Measurements from ENCODE around the gene PEX6.

Gene PEX6, protein sequence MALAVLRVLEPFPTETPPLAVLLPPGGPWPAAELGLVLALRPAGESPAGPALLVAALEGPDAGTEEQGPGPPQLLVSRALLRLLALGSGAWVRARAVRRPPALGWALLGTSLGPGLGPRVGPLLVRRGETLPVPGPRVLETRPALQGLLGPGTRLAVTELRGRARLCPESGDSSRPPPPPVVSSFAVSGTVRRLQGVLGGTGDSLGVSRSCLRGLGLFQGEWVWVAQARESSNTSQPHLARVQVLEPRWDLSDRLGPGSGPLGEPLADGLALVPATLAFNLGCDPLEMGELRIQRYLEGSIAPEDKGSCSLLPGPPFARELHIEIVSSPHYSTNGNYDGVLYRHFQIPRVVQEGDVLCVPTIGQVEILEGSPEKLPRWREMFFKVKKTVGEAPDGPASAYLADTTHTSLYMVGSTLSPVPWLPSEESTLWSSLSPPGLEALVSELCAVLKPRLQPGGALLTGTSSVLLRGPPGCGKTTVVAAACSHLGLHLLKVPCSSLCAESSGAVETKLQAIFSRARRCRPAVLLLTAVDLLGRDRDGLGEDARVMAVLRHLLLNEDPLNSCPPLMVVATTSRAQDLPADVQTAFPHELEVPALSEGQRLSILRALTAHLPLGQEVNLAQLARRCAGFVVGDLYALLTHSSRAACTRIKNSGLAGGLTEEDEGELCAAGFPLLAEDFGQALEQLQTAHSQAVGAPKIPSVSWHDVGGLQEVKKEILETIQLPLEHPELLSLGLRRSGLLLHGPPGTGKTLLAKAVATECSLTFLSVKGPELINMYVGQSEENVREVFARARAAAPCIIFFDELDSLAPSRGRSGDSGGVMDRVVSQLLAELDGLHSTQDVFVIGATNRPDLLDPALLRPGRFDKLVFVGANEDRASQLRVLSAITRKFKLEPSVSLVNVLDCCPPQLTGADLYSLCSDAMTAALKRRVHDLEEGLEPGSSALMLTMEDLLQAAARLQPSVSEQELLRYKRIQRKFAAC

DNA sequence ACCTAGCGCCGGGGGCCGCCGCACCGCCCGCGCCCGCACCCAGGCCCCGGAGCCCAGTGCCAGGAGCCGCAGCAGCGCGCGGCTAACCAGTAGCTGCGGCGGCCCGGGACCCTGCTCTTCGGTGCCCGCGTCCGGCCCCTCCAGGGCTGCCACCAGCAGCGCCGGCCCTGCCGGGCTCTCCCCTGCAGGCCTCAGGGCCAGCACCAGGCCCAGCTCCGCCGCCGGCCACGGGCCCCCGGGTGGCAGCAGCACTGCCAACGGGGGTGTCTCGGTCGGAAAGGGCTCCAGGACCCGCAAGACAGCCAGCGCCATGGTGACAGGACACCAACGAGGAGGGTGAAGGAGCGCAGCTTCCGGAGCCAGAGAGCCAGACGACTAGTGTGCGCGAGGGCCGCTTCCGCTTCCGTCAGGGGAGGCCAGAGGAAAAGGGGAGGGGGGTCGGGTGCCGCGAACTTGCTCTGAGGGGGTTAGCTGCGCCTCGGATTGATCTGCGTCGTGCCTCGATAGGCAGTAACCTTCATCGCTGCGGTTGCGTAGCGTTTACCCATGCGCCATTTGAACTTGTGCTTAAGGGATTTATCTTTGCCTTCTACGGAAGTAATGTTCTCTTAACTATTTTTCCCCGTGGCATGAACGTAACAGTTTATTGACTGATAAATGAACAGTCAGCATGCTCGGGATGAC, at the start of gene PEX6:
TSS of gene PEX6 (minus strand) at position 343 of the 684 bp plus-strand sequence. CDS start at position 312, 31 bp downstream.
- no peak for TF ChIP-seq FOXP2 (optimal IDR thresholded peaks at IDR 0.05; ENCODE audit: control extremely low read depth, extremely low read length, insufficient read depth)
- peak; percentile 97 for TF ChIP-seq POLR2AphosphoS5 (IDR thresholded peaks at IDR 0.05; ENCODE audit: borderline replicate concordance, low read depth, low read length)
- Histone ChIP-seq H3K9me3 (ENCODE audit: low read depth, low read length) (no peaks in the 10 kb centered on the region), H3K4me3 (peak within 1 kb of the TSS; percentile 78), H3K27ac (peak within 1 kb of the TSS; percentile 76; the same call in 1 of the 2 replicates), H3K36me3 (ENCODE audit: insufficient read depth, low read length) (peaks cover 4% of the 10 kb centered on the region; the same call in 1 of the 2 replicates), H3K9ac (ENCODE audit: insufficient read length) (peak within 1 kb of the TSS; percentile 78)
- DNase-seq (ENCODE audit: low read depth, low spot score), result peak; percentile 57

DNA sequence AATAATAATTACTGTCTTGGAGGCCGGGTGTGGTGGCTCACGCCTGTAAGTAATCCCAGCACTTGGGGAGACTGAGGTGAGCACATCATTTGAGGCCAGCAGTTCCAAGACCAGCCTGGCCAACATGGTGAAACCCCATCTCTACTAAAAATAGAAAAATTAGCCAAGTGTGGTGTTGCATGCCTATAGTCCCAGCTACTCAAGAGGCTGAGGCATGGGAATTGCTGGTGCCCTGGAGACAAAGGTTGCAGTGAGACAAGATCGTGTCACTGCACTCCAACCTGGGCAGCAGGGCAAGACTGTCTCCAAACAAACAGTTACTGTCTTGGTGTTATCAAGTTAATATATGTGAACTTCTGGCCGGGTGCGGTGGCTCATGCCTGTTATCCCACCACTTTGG, 47.4 kb upstream of the PEX6 start:
- DNase-seq (ENCODE audit: low read depth, low spot score), result no peak
- Histone ChIP-seq H3K36me3 (ENCODE audit: insufficient read depth, low read length) (peaks cover 68% of the 10 kb centered on the region), H3K9ac (ENCODE audit: insufficient read length) (no peak overlapping the region), H3K9me3 (ENCODE audit: low read depth, low read length) (no peaks in the 10 kb centered on the region), H3K4me3 (no peak overlapping the region), H3K27ac (no peak overlapping the region)
- no peak for TF ChIP-seq POLR2AphosphoS5 (IDR thresholded peaks at IDR 0.05; ENCODE audit: borderline replicate concordance, low read depth, low read length)
- TF ChIP-seq EZH2 (IDR thresholded peaks at IDR 0.05), result no peak
- TF ChIP-seq FOXP2 (optimal IDR thresholded peaks at IDR 0.05; ENCODE audit: control extremely low read depth, extremely low read length, insufficient read depth), result no peak

DNA sequence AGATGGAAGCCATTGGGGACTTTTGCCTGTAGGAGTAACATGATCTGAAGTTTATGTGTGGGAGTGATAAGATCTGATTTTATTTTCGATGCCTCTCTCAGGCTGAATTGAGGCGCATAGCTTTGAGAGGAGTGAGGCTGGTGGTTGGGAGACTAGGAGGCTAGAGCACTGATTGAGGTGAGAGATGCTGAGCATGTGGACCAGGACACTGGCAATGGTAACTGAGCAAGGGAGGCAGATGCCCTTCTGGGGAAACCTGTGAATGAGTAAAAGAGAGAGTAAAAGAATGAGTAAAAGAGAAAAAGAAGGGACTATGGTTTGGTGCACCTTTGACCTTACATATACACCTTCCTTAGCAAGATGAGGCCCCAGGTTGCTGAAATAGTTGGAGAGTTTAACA, 45.5 kb upstream of the PEX6 start:
- no peak overlapping the region for H3K27ac ChIP-seq
- DNase-seq (ENCODE audit: low read depth, low spot score), result no peak
- no peaks in the 10 kb centered on the region for H3K9me3 ChIP-seq (ENCODE audit: low read depth, low read length)
- no peak overlapping the region for H3K4me3 ChIP-seq
- TF ChIP-seq FOXP2 (optimal IDR thresholded peaks at IDR 0.05; ENCODE audit: control extremely low read depth, extremely low read length, insufficient read depth) (no peak), POLR2AphosphoS5 (IDR thresholded peaks at IDR 0.05; ENCODE audit: borderline replicate concordance, low read depth, low read length) (no peak), EZH2 (IDR thresholded peaks at IDR 0.05) (no peak)
- H3K9ac ChIP-seq (ENCODE audit: insufficient read length), result no peak overlapping the region
- H3K36me3 ChIP-seq (ENCODE audit: insufficient read depth, low read length), result peaks cover 72% of the 10 kb centered on the region

DNA sequence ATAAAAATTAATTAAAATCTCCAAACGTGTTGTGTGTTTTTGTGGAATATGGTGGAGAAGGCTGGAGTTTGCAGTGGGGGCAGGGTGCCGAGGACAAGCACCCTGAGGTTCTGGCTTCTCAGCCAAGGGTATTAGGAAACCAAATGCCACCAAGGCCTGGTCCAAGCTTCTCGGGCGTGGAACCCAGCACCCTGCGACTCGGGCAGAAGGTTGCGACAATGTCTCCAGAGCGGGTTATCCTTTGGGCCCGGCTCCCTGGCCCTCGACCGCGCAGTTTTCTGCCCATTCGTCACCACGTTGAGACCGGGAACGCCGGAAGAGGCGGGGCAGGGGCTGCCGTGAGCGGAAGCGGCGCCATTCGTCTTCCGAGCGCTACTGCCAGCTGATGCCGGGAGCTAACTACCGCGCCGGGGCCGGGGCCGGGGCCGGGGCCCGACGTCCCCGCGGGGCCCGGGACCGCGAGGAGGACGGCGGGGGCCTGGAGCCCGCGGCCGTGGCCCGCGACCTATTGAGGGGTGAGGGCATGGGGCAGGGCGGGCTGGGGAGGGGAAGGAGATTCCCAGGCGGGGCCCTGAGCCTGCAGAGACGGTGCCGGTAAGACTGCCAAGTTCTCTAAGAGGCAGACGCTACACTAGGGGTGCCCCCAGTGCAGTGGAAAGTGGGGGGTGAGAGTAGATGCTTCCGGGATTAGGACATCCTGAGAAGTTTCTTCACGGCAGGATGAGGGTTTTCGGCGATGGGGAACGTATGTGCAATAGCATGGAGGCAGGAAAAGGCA, 42.5 kb upstream of the PEX6 start, which contains the start of gene RRP36:
TSS of gene RRP36 (plus strand) at position 354 of the 778 bp plus-strand sequence. CDS start at position 386, 32 bp downstream.
- no peaks in the 10 kb centered on the region for H3K9me3 ChIP-seq (ENCODE audit: low read depth, low read length)
- peaks cover 69% of the 10 kb centered on the region for H3K36me3 ChIP-seq (ENCODE audit: insufficient read depth, low read length)
- DNase-seq (ENCODE audit: low read depth, low spot score), result no peak
- TF ChIP-seq FOXP2 (optimal IDR thresholded peaks at IDR 0.05; ENCODE audit: control extremely low read depth, extremely low read length, insufficient read depth) (no peak), POLR2AphosphoS5 (IDR thresholded peaks at IDR 0.05; ENCODE audit: borderline replicate concordance, low read depth, low read length) (peak; percentile 91)
- peak within 1 kb of the TSS; percentile 97 for H3K4me3 ChIP-seq
- H3K9ac ChIP-seq (ENCODE audit: insufficient read length), result peak within 1 kb of the TSS; percentile 92
- H3K27ac ChIP-seq, result peak within 1 kb of the TSS; percentile 94

DNA sequence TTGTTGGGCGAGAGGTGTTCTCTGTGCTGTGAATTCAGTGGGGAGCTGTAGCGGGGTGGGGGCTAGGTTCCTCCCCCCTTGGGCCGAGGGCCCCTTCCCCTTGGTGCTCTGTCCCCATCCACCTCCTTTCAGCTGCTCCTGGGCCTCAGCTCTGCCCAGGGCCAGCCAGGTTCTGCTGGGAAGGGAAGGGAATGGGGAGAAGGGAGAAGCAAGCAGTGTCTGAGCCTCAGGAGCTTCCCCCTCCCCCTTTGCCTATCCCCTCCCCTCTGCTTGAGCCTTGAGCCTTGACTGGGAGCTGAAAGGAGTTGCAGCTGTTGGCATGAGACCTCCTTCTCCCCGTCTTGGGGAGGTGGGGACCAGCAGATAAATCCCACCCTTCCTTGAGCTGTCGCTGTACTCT, 41.9 kb upstream of the PEX6 start:
- H3K36me3 ChIP-seq (ENCODE audit: insufficient read depth, low read length), result peaks cover 65% of the 10 kb centered on the region
- peak overlapping the region; percentile 94 for H3K27ac ChIP-seq
- peak overlapping the region; percentile 92 for H3K9ac ChIP-seq (ENCODE audit: insufficient read length)
- no peak for DNase-seq (ENCODE audit: low read depth, low spot score)
- H3K4me3 ChIP-seq, result peak overlapping the region; percentile 97
- no peaks in the 10 kb centered on the region for H3K9me3 ChIP-seq (ENCODE audit: low read depth, low read length)
- TF ChIP-seq FOXP2 (optimal IDR thresholded peaks at IDR 0.05; ENCODE audit: control extremely low read depth, extremely low read length, insufficient read depth), result no peak
- no peak for TF ChIP-seq POLR2AphosphoS5 (IDR thresholded peaks at IDR 0.05; ENCODE audit: borderline replicate concordance, low read depth, low read length)
- TF ChIP-seq EZH2 (IDR thresholded peaks at IDR 0.05), result no peak

DNA sequence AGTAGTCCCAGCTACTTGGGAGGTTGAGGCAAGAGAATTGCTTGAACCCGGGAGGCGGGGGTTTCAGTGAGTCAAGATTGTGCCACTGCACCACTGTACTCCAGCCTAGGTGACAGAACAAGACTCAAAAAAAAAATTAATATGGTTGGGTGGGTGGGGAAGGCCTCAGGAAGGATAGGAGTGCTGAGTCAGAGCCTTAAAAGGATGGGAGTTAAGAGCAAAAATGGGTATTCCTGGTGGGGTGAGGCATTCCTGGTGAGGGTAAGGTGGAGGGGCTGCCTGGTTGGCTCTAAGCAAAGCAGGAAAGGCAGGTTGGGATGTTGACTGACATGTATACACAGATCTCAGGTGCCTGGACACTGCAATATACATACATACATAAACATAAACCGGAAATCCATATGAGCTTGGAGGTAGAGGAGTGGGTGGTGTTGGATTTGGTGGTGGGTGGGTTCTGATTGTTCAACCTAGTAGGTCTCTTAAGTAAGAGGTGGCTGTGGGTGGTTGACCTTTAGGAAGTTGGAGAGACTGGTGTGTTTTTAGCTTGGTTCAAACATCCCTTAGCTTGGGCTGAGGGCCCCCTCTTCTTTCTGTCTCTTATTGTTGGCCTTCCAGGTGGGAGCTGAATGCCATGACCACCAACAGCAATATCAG, 41.2 kb upstream of the PEX6 start:
- no peaks in the 10 kb centered on the region for H3K9me3 ChIP-seq (ENCODE audit: low read depth, low read length)
- no peak overlapping the region for H3K9ac ChIP-seq (ENCODE audit: insufficient read length)
- TF ChIP-seq POLR2AphosphoS5 (IDR thresholded peaks at IDR 0.05; ENCODE audit: borderline replicate concordance, low read depth, low read length), result no peak
- TF ChIP-seq EZH2 (IDR thresholded peaks at IDR 0.05), result no peak
- TF ChIP-seq FOXP2 (optimal IDR thresholded peaks at IDR 0.05; ENCODE audit: control extremely low read depth, extremely low read length, insufficient read depth), result no peak
- peaks cover 61% of the 10 kb centered on the region for H3K36me3 ChIP-seq (ENCODE audit: insufficient read depth, low read length)
- no peak for DNase-seq (ENCODE audit: low read depth, low spot score)
- no peak overlapping the region for H3K4me3 ChIP-seq
- H3K27ac ChIP-seq, result peak overlapping the region; percentile 94

DNA sequence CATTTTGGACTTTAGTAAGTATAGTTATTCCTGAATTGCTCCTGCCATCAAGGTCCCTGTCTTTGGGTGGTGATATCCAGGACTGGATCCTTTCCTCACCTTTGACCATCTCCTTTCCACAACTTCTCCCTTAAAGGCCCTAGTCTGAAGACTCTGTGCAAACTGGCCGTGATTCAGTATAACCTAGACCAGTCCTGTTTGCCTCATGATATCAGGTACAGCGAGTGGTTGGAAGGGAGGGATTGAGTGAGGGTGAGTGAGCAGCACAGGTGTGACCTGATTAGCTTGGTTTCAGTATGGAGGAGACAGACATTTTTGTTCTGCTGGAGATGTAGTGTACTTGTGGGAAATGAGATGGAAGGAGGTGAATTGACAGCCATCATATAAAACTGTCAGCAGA, 40.2 kb upstream of the PEX6 start:
- no peak overlapping the region for H3K4me3 ChIP-seq
- peak overlapping the region; percentile 64 for H3K27ac ChIP-seq
- no peak overlapping the region for H3K9ac ChIP-seq (ENCODE audit: insufficient read length)
- H3K36me3 ChIP-seq (ENCODE audit: insufficient read depth, low read length), result peaks cover 51% of the 10 kb centered on the region
- no peaks in the 10 kb centered on the region for H3K9me3 ChIP-seq (ENCODE audit: low read depth, low read length)
- TF ChIP-seq FOXP2 (optimal IDR thresholded peaks at IDR 0.05; ENCODE audit: control extremely low read depth, extremely low read length, insufficient read depth) (no peak), EZH2 (IDR thresholded peaks at IDR 0.05) (no peak), POLR2AphosphoS5 (IDR thresholded peaks at IDR 0.05; ENCODE audit: borderline replicate concordance, low read depth, low read length) (no peak)
- DNase-seq (ENCODE audit: low read depth, low spot score), result no peak

Measured in SK-N-MC (cell line).